GM18951 (cell line): Measurements from ENCODE around the gene GJB4.

Experiments
- POLR2A ChIP-seq: IDR thresholded peaks from 4 replicates; pipeline ENCODE4 v1.6.1; 2011; ENCODE audit warnings: mild to moderate bottlenecking; ENCODE audit not compliant: insufficient read length, insufficient read depth; ENCODE audit errors: extremely low read depth
- in situ Hi-C: fragments of 300-500 bp; cut with MboI; formaldehyde crosslinking; loops from one replicate; pipeline ENCODE4 v1.12.0; 2022; ENCODE audit warnings: low sequenced_read_pairs, mixed read lengths, inconsistent platforms; ENCODE audit not compliant: unreplicated experiment

GJB4 gene

GRCh38 chr1:34785875-34786470, 26.4 kb downstream of the GJB4 start:
- in situ Hi-C loops, result no loop called here
- no peak for TF ChIP-seq POLR2A

GRCh38 chr1:34786521-34787325, 27.2 kb downstream of the GJB4 start:
- TF ChIP-seq POLR2A, result no peak
- in situ Hi-C loops, result no loop called here

- TF ChIP-seq POLR2A, result no peak
- in situ Hi-C loops, result no loop called here
These were observed 28.2 kb downstream of the GJB4 start for GRCh38 chr1:34787461-34788420.

GRCh38 chr1:34790985-34791384, 31.4 kb downstream of the GJB4 start:
- in situ Hi-C loops, result no loop called here
- TF ChIP-seq POLR2A, result no peak

GRCh38 chr1:34792424-34792823, 32.9 kb downstream of the GJB4 start:
- in situ Hi-C loops, result no loop called here
- TF ChIP-seq POLR2A, result no peak

GRCh38 chr1:34792868-34793727, 33.6 kb downstream of the GJB4 start, which contains the start of gene GJA4:
Gene GJA4 (plus strand): TSS chr1:34792999. CDS start chr1:34794214, 1,215 bp downstream.
- no peak for TF ChIP-seq POLR2A
- in situ Hi-C loops, result no loop called here

GRCh38 chr1:34794001-34794789, 34.7 kb downstream of the GJB4 start:
- no peak for TF ChIP-seq POLR2A
- in situ Hi-C loops, result no loop called here

- in situ Hi-C loops, result no loop called here
- no peak for TF ChIP-seq POLR2A
These were observed 35.2 kb downstream of the GJB4 start for GRCh38 chr1:34794790-34795180.

- in situ Hi-C loops, result no loop called here
- no peak for TF ChIP-seq POLR2A
These were observed 36.4 kb downstream of the GJB4 start for GRCh38 chr1:34795916-34796315.

- TF ChIP-seq POLR2A, result no peak
- in situ Hi-C loops, result no loop called here
These were observed 37.5 kb downstream of the GJB4 start for GRCh38 chr1:34796990-34797389.

- no peak for TF ChIP-seq POLR2A
- in situ Hi-C loops, result no loop called here
These were observed 40.7 kb downstream of the GJB4 start for GRCh38 chr1:34800214-34800613.

GRCh38 chr1:34803770-34804169, 44.2 kb downstream of the GJB4 start:
- no peak for TF ChIP-seq POLR2A
- in situ Hi-C loops, result no loop called here
